B cell (primary cell): Measurements from ENCODE around the gene ITIH1. TPM values are rescaled to one million over a fixed set of nuclear protein-coding genes. Genes with fewer than 3 reads are reported as not detected.

Source experiments
- ATAC-seq: fragments of 200-7000 bp; cut with Tn5 transposase; one replicate; pipeline ENCODE4 v1.10.0; 2021; ENCODE audit warnings: low read depth, mild to moderate bottlenecking, moderate number of reproducible peaks, moderate library complexity
- CTCF ChIA-PET: fragments of 350-600 bp; sonication (Branson Sonifier 250); formaldehyde crosslinking; loops from one replicate; lab custom pipeline; 2021; ENCODE audit warnings: antibody characterized with exemption, inconsistent platforms; lab: Charles Lee
- POLR2A ChIA-PET: fragments of 350-600 bp; sonication (Branson Sonifier 250); formaldehyde crosslinking; loops from one replicate; lab custom pipeline; 2021; ENCODE audit warnings: antibody characterized with exemption; lab: Charles Lee
- DNase-seq: peaks from one replicate; pipeline ENCODE4 v3.0.0; 2013
- H2AFZ ChIP-seq: 2 replicates; pipeline ENCODE4 v1.6.1; 2012; ENCODE audit warnings: mild to moderate bottlenecking, low read depth, low read length; ENCODE audit not compliant: insufficient read depth, poor library complexity, severe bottlenecking
- H3K27ac ChIP-seq, 2 donors: 1 replicate in 1 of 2; 2 replicates in 1 of 2; pipeline ENCODE4 v1.5.1; 2012 to 2013; ENCODE audit warnings: low read length in 2 of 2, mild to moderate bottlenecking in 2 of 2, moderate library complexity in 1 of 2
- H3K27me3 ChIP-seq, 4 experiments: fragments of 200-600 bp in 1 of 4; sonication (generic) in 1 of 4; replicated peaks in 1 of 4; 1 replicate in 2 of 4; 2 replicates in 2 of 4; pipeline versions ENCODE4 v1.6.1 to v1.7.0; 2013 to 2016; ENCODE audit warnings: low read length in 3 of 4, mild to moderate bottlenecking in 2 of 4, mixed read lengths in 1 of 4, moderate library complexity in 1 of 4; ENCODE audit not compliant: insufficient read depth in 4 of 4, control insufficient read depth in 3 of 4; ENCODE audit errors: control extremely low read depth in 1 of 4
- H3K36me3 ChIP-seq, 2 experiments: replicated peaks in 1 of 2; 1 replicate in 1 of 2; 2 replicates in 1 of 2; pipeline versions ENCODE4 v1.6.1 to v1.7.1; 2013; ENCODE audit warnings: low read length in 1 of 2; ENCODE audit not compliant: insufficient read depth in 2 of 2, control insufficient read depth in 1 of 2; ENCODE audit errors: control extremely low read depth in 1 of 2, extremely low read depth in 1 of 2
- H3K4me1 ChIP-seq, 2 donors: fragments of 200-600 bp in 1 of 2; sonication (generic) in 1 of 2; 1 replicate in 1 of 2; 2 replicates in 1 of 2; pipeline versions ENCODE4 v1.5.1 to v1.6.1; 2013 to 2017; ENCODE audit warnings: low read length in 2 of 2; ENCODE audit not compliant: control insufficient read depth in 2 of 2, insufficient read depth in 2 of 2
- H3K4me2 ChIP-seq: replicated peaks from 2 replicates; pipeline ENCODE3; 2012; ENCODE audit warnings: mild to moderate bottlenecking, low read depth, low read length; ENCODE audit not compliant: poor library complexity, severe bottlenecking
- H3K4me3 ChIP-seq, 5 experiments: fragments of 200-600 bp in 1 of 5; sonication (generic) in 1 of 5; 1 replicate in 3 of 5; 2 replicates in 2 of 5; pipeline versions ENCODE4 v1.5.1 to v1.7.0; 2011 to 2016; ENCODE audit warnings: low read length in 4 of 5, mild to moderate bottlenecking in 4 of 5, low read depth in 2 of 5, control low read depth in 1 of 5, moderate library complexity in 1 of 5; ENCODE audit not compliant: insufficient read depth in 1 of 5; ENCODE audit errors: control extremely low read depth in 1 of 5, extremely low read depth in 1 of 5
- H3K79me2 ChIP-seq: fragments of 200-600 bp; sonication (generic); one replicate; pipeline ENCODE4 v1.6.0; 2016; ENCODE audit warnings: low read length; ENCODE audit not compliant: control insufficient read depth, insufficient read depth
- H3K9ac ChIP-seq: fragments of 200-600 bp; sonication (generic); 2 replicates; pipeline ENCODE4 v1.6.1; 2017; ENCODE audit warnings: mild to moderate bottlenecking, low read length, moderate library complexity
- H3K9me3 ChIP-seq, 3 donors: one replicate each; pipeline versions ENCODE4 v1.6.1 to v1.7.1; 2013; ENCODE audit warnings: low read length in 2 of 3; ENCODE audit not compliant: control insufficient read depth in 2 of 3, insufficient read depth in 1 of 3; ENCODE audit errors: control extremely low read depth in 1 of 3
- H4K20me1 ChIP-seq: 2 replicates; pipeline ENCODE4 v1.6.0; 2012; ENCODE audit warnings: mild to moderate bottlenecking, low read length; ENCODE audit not compliant: insufficient read depth, control insufficient read depth, poor library complexity, severe bottlenecking
- H3K27ac Mint-ChIP-seq: one replicate; pipeline ENCODE4 v1.8.0; 2021; ENCODE audit warnings: mixed read lengths
- H3K27me3 Mint-ChIP-seq: one replicate; pipeline ENCODE4 v1.8.0; 2021; ENCODE audit warnings: mixed read lengths
- H3K4me1 Mint-ChIP-seq: one replicate; pipeline ENCODE4 v1.8.0; 2021; ENCODE audit warnings: mixed read lengths
- H3K4me3 Mint-ChIP-seq: one replicate; pipeline ENCODE4 v1.8.0; 2021; ENCODE audit warnings: mixed read lengths
- H3K9me3 Mint-ChIP-seq: one replicate; pipeline ENCODE4 v1.8.0; 2022; ENCODE audit warnings: mixed read lengths; ENCODE audit not compliant: insufficient read depth
- EZH2 ChIP-seq: IDR thresholded peaks from 2 replicates; pipeline ENCODE4 v1.6.1; 2012; ENCODE audit warnings: borderline replicate concordance, low read depth, mild to moderate bottlenecking, moderate library complexity, low read length; ENCODE audit not compliant: insufficient read depth, poor library complexity, severe bottlenecking
- WGBS: methylation state at CpG from one replicate; pipeline ENCODE4 v1.1.5; 2013; ENCODE audit warnings: missing lambda C conversion rate; ENCODE audit not compliant: insufficient coverage; 5-methylcytosine and 5-hydroxymethylcytosine counted together
- intact Hi-C: fragments of 100-400 bp; cut with micrococcal nuclease; formaldehyde crosslinking; loops from one replicate; pipeline ENCODE4 v1.10.0; 2022
- polyA plus RNA-seq: library from polyadenylated mRNA; depleted of rRNA; stranded (reverse); fragments of >200 nt; gene quantifications from 2 replicates; pipeline ENCODE4 v1.2.3, GENCODE V29; 2012
- total RNA-seq, 2 donors: library from RNA; stranded (reverse); fragments of 120-200 nt in 1 of 2; gene quantifications; 1 replicate in 1 of 2; 2 replicates in 1 of 2; pipeline versions ENCODE4 v1.2.3 to v1.2.4, GENCODE V29; 2013 to 2022
- TF ChIP-seq, protein P1 (sequence below): fragments of 200-600 bp; IDR thresholded peaks from one replicate; pipeline ENCODE4 v1.8.0; 2022; ENCODE audit warnings: antibody characterized with exemption, mild to moderate bottlenecking

ITIH1 gene
- total and polyA plus RNA-seq, 2 donors (not counting 1 experiment from before 2014, with no cell fraction given): 2.0 TPM; not detected in 1

GRCh38 chr3:52827866-52828376, 50.5 kb downstream of the ITIH1 start:
- H3K4me3 Mint-ChIP-seq: no peak overlapping the region
- Histone ChIP-seq H3K79me2 (no peaks in the 10 kb centered on the region), H3K27ac (no peak overlapping the region), H3K4me2 (no peak overlapping the region), H2AFZ (no peak overlapping the region), H3K9ac (no peak overlapping the region), H3K27me3 (no peaks in the 10 kb centered on the region), H3K9me3 (no peaks in the 10 kb centered on the region), H3K4me1 (no peaks in the 10 kb centered on the region), H3K4me3 (no peak overlapping the region), H4K20me1 (no peaks in the 10 kb centered on the region), H3K36me3 (peaks cover 0 to 2% of the 10 kb centered on the region in 2 experiments)
- ATAC-seq (no peak), DNase-seq (no peak)
- no peaks in the 10 kb centered on the region for H3K9me3 Mint-ChIP-seq
- 87% methylated on average over 6 of the region's 10 CpGs for WGBS
- no peaks in the 10 kb centered on the region for H3K27me3 Mint-ChIP-seq
- ChIA-PET POLR2A (no interaction called here), CTCF (no interaction called here)
- intact Hi-C loops: no loop called here
- no peak overlapping the region for H3K27ac Mint-ChIP-seq
- TF ChIP-seq, protein P1, sequence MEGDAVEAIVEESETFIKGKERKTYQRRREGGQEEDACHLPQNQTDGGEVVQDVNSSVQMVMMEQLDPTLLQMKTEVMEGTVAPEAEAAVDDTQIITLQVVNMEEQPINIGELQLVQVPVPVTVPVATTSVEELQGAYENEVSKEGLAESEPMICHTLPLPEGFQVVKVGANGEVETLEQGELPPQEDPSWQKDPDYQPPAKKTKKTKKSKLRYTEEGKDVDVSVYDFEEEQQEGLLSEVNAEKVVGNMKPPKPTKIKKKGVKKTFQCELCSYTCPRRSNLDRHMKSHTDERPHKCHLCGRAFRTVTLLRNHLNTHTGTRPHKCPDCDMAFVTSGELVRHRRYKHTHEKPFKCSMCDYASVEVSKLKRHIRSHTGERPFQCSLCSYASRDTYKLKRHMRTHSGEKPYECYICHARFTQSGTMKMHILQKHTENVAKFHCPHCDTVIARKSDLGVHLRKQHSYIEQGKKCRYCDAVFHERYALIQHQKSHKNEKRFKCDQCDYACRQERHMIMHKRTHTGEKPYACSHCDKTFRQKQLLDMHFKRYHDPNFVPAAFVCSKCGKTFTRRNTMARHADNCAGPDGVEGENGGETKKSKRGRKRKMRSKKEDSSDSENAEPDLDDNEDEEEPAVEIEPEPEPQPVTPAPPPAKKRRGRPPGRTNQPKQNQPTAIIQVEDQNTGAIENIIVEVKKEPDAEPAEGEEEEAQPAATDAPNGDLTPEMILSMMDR: no peak
- no peak for TF ChIP-seq EZH2
- H3K4me1 Mint-ChIP-seq: no peaks in the 10 kb centered on the region

DNA sequence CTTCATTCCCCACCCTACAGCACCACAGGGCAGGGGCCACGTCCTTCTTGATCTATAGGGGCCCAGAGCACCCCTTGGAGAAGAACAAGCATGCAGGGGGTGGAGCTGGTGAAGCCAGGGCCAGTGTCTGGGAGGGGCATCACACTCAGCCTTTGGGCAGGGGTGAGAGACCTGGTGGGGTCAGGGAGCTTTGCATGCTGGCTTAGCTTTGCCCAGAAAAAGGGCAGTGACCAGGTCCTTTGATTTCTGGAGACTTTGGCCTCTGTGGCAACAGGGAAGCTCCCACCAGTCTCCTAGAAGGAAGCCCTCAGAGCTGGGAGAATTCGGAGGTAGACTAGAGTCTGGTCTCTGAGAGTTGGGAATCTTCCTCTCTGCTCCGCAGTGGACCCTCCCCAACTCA, 52.1 kb downstream of the ITIH1 start:
- ChIA-PET POLR2A (no interaction called here), CTCF (no interaction called here)
- Histone ChIP-seq H3K27ac (no peak overlapping the region), H3K9ac (no peak overlapping the region), H3K36me3 (peaks cover 0 to 2% of the 10 kb centered on the region in 2 experiments), H4K20me1 (no peaks in the 10 kb centered on the region), H2AFZ (no peak overlapping the region), H3K27me3 (no peaks in the 10 kb centered on the region), H3K4me2 (no peak overlapping the region), H3K4me1 (no peaks in the 10 kb centered on the region), H3K4me3 (no peak overlapping the region), H3K9me3 (no peaks in the 10 kb centered on the region), H3K79me2 (no peaks in the 10 kb centered on the region)
- no peak for TF ChIP-seq EZH2
- TF ChIP-seq, protein P1: no peak
- Mint-ChIP-seq H3K9me3 (no peaks in the 10 kb centered on the region), H3K27ac (no peak overlapping the region), H3K27me3 (no peaks in the 10 kb centered on the region), H3K4me3 (no peak overlapping the region), H3K4me1 (no peaks in the 10 kb centered on the region)
- intact Hi-C loops: no loop called here
- 93% methylated on average over 3 of the region's 3 CpGs for WGBS
- ATAC-seq (no peak), DNase-seq (no peak)
